NOMO-1 treated with dmso at 0.1 percent for 144 hours (cell line): ENCODE data around the gene SCAPER.
"Not testable (repeated sequence)": the region's sequence is repeated elsewhere in the genome, so short reads cannot be mapped to it uniquely, and the experiment has no call there.

Experiments
- DNase-seq: peaks from one replicate; lab custom pipeline; 2025; ENCODE audit not compliant: unreplicated experiment; lab: John Stamatoyannopoulos, UW

The SCAPER gene

DNA sequence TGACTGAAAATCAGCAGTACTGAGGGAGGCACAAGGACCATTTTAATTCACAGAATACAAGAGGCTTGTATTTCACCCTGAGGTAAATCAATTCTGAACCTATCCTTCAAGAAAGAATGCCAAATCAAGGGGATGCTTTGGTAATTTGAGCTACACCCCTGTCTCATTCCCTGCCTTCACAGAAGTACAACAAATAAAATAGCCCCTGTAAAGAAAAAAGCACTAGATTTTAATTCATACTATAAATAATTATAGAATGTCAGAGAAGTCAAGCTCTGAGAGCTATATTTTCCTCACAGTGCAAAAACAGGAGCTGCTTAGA, 319.6 kb downstream of the SCAPER start:
- no peak for DNase-seq

DNA sequence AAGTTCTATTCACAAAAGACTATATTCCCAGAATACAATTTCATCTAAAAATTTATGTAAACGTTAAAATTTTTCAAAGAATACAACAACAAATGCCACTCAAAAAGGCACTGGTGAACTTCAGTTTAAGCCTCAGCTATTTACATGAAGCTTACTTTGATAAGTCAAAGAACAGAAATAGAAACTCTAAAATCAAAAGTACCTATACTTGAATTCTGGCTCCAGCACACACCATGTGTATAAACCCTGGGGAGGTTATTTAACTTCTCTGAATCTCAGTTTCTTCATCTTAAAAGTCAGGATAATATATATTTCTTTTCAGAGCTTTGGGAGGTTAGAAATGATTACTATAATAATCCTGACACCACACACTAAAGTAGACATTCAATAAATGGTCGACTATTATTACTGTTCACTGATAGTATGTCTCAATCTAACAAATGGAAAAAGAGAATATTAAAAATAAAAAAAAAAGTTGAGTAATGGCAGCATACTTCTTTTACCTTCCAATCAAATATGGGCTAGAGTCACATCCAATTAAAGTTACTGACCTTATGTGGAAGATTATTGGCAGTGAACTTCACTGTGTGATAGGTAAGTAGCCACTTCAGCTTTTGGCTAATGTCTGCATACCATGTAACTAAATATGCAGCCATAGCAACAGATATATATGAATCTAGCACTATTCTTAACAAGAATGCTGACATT, 320.1 kb downstream of the SCAPER start:
- no peak for DNase-seq

DNA sequence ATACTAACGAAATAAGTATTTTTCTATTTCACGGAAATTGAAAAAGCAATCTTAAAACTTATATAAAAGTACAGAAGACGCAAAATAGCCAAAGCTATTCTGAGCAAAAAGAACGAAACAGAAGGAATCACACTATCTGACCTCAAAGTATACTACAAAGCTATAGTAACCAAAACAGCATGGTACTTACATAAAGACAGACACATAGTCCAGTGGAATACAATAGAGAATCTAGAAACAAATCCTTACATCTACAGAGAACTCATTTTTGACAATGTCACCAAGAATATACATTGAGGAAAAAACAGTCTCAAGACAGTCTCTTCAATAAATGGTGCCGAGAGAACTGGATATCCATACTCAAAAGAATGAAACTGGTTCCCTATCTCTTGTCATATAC, 322.6 kb downstream of the SCAPER start:
- no peak for DNase-seq

GRCh38 chr15:76577879-76578512, 327.1 kb downstream of the SCAPER start:
- no peak for DNase-seq

- no peak for DNase-seq
Measured at GRCh38 chr15:76576523-76577279, 328.4 kb downstream of the SCAPER start.

DNA sequence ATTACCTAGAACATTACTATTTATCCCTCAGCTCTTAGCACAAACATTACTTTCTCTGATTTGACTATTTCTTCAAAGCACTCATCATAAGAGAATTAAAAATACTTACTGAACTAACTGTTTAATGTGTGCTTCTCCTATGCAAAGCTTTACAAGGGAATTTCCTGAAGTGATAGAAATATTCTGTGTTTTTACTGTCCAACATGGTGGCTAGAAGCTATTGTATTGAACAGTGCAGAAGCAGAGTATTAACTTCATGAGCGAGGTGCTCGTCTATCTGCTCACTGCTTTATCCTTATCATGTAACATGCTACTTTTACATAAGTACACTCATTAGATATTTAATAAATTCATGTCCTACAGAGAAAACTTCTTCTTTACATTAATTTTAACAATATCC, 329.5 kb downstream of the SCAPER start:
- DNase-seq = no peak

DNA sequence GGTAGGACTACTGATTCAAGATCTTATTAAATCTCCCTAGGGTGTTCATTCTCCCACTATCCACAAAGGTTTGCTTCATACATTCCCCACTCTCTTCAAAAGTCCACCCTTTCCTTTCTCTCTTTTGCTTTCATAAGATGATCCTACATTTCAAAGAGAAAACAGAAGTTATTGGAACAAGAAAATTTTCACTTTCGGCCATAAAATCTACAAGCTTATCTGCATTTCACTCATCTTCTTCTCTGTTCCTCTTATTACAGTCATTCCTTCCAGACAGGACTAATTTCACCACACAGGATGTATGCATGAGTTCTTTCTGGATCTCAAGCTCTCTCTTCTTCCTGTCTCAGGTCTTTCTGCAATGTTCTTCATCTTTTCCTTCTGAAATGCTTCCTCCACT, 329.9 kb downstream of the SCAPER start:
- DNase-seq = no peak

GRCh38 chr15:76572983-76573314, 332.2 kb downstream of the SCAPER start:
- DNase-seq = no peak

- no peak for DNase-seq
Measured at GRCh38 chr15:76566276-76566675, 338.9 kb downstream of the SCAPER start.

GRCh38 chr15:76565366-76565765, 339.8 kb downstream of the SCAPER start:
- DNase-seq = no peak

- DNase-seq = no peak
Measured at GRCh38 chr15:76555247-76555646, 349.9 kb downstream of the SCAPER start.

GRCh38 chr15:76553564-76553963, 351.6 kb downstream of the SCAPER start:
- DNase-seq = no peak

- no peak for DNase-seq
Measured at GRCh38 chr15:76553102-76553501, 352.0 kb downstream of the SCAPER start.

DNA sequence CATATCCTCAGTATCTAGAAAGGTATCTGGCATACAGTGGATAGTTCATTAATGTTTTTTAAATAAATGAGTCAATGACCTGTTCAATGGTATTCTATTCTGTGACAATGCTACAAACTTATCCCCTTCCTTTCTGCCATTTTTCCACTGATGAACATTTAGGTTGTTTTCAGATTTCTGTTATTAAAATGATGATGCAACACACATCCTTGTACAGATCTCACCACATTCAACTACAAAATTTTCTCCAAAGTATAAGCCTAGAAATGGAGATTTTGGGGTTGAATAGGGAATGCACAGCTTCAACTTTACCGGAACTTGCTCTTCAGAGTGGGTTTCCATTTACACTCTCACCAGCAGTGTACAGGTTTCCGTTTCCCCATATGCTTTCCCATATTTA, 358.3 kb downstream of the SCAPER start:
- no peak for DNase-seq

DNA sequence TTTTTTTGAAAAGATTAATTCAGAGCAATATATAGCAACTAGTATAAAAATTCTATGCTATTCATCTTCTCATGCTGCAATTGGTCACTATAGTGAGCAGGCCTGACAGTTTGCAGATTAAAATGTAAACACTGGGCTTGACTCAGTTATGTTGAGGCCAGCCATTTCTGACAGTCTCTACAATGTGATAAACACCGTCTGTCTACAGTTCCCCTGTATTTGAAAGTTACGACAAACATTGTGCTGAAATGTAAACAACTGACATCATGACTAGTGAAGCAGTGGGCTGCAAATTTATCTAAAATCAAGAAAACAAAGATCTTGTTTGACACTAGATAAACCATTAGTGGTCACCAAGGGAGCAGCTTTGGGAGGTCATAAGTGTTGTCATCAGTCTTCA, 371.1 kb downstream of the SCAPER start:
- DNase-seq = no peak

- DNase-seq = no peak
Measured at GRCh38 chr15:76533060-76533820, 371.9 kb downstream of the SCAPER start.

DNA sequence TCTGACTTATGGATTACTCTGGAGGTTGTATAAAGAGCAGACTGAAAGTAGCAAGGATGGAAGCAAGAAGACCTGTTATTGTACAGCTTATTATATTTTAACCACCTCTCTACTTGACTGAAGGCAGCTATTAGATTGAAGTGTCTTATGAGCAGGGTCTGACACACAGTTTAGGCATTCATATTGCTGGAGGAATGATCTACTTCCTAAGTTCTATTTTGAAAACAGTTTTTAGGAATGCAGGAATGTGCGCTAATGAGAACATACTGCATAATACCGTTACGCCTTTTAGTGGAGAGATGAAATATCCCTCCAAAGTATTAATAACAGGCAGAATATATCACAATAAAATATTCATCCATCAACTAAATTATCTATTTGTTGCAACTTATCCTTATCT, 375.2 kb downstream of the SCAPER start:
- no peak for DNase-seq

- DNase-seq = no peak
Measured at GRCh38 chr15:76526111-76526510, 379.0 kb downstream of the SCAPER start.

DNA sequence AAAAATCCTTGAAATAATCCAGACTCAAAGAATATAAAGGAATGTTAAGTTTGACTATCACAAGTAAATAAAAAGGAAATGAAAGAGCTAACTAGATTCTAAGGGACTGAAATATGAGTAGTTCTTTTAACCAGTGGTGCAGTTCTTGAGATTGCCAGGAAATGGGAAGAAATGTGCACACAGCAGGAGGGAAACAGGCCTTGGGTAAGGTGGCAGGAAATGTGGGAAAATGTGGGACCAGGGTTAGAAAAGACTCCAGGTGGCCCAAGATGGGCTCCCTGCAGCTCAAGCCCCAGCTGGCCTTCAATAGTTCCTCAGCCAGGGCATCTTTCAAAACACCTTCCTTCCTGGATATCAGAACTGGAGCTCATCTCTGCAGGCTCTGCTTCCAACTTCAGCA, 387.2 kb downstream of the SCAPER start:
- DNase-seq = no peak

GRCh38 chr15:76514282-76514681, 390.9 kb downstream of the SCAPER start:
- DNase-seq = no peak

DNA sequence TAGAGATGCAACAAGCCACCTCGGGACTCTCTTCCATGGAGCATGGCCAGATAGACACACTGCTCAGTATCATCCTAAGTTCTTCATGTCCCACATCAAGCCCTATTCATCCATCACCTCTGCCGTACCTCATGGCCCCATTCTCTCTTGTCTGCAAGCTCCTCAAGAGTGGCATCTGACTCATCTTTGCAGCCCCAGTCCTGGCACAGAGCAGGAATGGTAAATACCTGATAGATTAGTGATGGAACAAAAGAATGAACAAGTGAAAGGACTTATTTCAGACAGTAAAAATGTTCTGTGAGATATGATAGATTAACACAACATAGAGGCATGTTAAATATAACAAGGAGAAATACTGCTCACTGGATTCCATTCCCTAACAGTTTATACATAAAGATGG, 392.2 kb downstream of the SCAPER start:
- DNase-seq = no peak

GRCh38 chr15:76510663-76511062, 394.5 kb downstream of the SCAPER start:
- DNase-seq = not testable (repeated sequence)
